Upper lobe of right lung (tissue), 1 donor: ENCODE results near the gene EIF5. TPM values are rescaled to one million over a fixed set of nuclear protein-coding genes. Genes with fewer than 3 reads are reported as not detected.

Experiments used
- ATAC-seq: fragments of 200-7000 bp; cut with Tn5 transposase; one replicate; pipeline ENCODE4 v1.9.1; 2020; ENCODE audit warnings: mild to moderate bottlenecking, moderate library complexity
- DNase-seq: peaks from one replicate; pipeline ENCODE4 v3.0.0-alpha.2; 2020
- H3K27ac ChIP-seq: fragments of 200-600 bp; one replicate; pipeline ENCODE4 v1.8.0; 2022
- H3K27me3 ChIP-seq: fragments of 200-600 bp; one replicate; pipeline ENCODE4 v1.8.0; 2022; ENCODE audit warnings: mild to moderate bottlenecking
- H3K36me3 ChIP-seq: fragments of 200-600 bp; one replicate; pipeline ENCODE4 v1.8.0; 2022
- H3K4me1 ChIP-seq: fragments of 200-600 bp; one replicate; pipeline ENCODE4 v1.8.0; 2022
- H3K4me3 ChIP-seq: fragments of 200-600 bp; one replicate; pipeline ENCODE4 v1.8.0; 2022; ENCODE audit warnings: mild to moderate bottlenecking
- H3K9me3 ChIP-seq: fragments of 200-600 bp; one replicate; pipeline ENCODE4 v1.8.0; 2022
- intact Hi-C: fragments of 100-400 bp; cut with DNase I; formaldehyde crosslinking; loops from one replicate; pipeline ENCODE4 v1.11.0; 2022
- total RNA-seq: library from RNA; stranded (reverse); fragmentation: NEBNext Ultra II Directional; extraction: Animal tissue kit (Norgen Biotek cat#: 25700); gene quantifications from one replicate; pipeline ENCODE4 v1.2.1, GENCODE V29; 2021
- TF ChIP-seq, protein P1 (sequence below): fragments of 200-600 bp; IDR thresholded peaks from one replicate; pipeline ENCODE4 v1.8.0; 2022; ENCODE audit warnings: antibody characterized with exemption
- donor health status: DM: no; HTN: yes; CAD: no; lungs with severe emphysema.

The EIF5 gene
- total RNA-seq, 1 donor from 2014 or later = 245 TPM

DNA sequence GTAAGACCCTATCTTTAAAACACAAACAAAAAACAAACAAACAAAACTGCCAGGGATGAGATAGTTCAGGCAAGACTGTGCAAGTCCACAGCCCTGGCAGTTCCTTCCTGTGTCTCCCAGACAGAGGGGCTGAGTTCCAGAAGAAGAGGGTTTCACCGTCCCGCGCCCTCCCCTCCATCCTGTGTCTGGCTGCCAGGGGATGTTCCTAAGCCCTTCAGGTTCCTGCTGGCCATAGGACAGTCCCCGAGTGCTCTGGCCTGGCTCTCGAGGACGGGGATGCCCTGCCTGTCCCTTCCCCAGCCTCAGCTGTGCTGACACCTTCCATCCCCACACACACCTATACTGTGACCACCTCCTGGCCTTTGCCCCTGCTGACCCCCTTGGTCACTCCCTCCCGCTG is 40.6 kb upstream of the EIF5 start:
- no peak overlapping the region for H3K4me3 ChIP-seq
- DNase-seq (no peak), ATAC-seq (peak; percentile 8)
- intact Hi-C loops = loop anchor here (5.0 to 10.0 kb wide), 2 partner anchors 106 to 189 kb away; no protein-coding TSS in a partner anchor
- no peaks in the 10 kb centered on the region for H3K9me3 ChIP-seq
- no peak overlapping the region for H3K27ac ChIP-seq
- H3K27me3 ChIP-seq = no peaks in the 10 kb centered on the region
- H3K4me1 ChIP-seq = no peaks in the 10 kb centered on the region
- no peaks in the 10 kb centered on the region for H3K36me3 ChIP-seq
- TF ChIP-seq, protein P1, sequence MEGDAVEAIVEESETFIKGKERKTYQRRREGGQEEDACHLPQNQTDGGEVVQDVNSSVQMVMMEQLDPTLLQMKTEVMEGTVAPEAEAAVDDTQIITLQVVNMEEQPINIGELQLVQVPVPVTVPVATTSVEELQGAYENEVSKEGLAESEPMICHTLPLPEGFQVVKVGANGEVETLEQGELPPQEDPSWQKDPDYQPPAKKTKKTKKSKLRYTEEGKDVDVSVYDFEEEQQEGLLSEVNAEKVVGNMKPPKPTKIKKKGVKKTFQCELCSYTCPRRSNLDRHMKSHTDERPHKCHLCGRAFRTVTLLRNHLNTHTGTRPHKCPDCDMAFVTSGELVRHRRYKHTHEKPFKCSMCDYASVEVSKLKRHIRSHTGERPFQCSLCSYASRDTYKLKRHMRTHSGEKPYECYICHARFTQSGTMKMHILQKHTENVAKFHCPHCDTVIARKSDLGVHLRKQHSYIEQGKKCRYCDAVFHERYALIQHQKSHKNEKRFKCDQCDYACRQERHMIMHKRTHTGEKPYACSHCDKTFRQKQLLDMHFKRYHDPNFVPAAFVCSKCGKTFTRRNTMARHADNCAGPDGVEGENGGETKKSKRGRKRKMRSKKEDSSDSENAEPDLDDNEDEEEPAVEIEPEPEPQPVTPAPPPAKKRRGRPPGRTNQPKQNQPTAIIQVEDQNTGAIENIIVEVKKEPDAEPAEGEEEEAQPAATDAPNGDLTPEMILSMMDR = no peak

DNA sequence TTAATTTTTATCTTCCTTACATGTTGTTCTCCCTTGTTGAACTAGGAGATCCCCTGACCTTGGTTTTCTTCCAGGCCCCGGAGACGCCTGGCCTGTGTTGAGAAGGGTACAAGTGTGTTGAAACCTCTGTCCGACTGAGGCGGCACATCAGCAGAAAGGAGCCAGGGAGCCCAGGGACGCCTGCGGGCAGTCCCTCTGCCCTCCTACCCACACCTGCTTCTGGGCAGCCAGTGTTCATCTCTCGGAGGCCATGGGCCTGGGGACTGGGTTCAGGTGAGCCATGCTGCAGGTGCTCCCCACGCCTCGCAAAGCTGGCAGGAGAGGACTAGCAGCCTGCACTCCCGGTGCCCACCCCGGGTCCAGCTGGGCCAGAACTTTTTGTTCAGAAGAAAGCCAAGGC is 39.9 kb upstream of the EIF5 start:
- ATAC-seq = no peak
- no peak overlapping the region for H3K4me3 ChIP-seq
- H3K9me3 ChIP-seq = no peaks in the 10 kb centered on the region
- TF ChIP-seq, protein P1 = no peak
- H3K4me1 ChIP-seq = no peaks in the 10 kb centered on the region
- no peak overlapping the region for H3K27ac ChIP-seq
- H3K27me3 ChIP-seq = no peaks in the 10 kb centered on the region
- intact Hi-C loops = loop anchor here (5.0 to 10.0 kb wide), 2 partner anchors 107 to 189 kb away; no protein-coding TSS in a partner anchor
- peak; percentile 35 for DNase-seq
- H3K36me3 ChIP-seq = no peaks in the 10 kb centered on the region

DNA sequence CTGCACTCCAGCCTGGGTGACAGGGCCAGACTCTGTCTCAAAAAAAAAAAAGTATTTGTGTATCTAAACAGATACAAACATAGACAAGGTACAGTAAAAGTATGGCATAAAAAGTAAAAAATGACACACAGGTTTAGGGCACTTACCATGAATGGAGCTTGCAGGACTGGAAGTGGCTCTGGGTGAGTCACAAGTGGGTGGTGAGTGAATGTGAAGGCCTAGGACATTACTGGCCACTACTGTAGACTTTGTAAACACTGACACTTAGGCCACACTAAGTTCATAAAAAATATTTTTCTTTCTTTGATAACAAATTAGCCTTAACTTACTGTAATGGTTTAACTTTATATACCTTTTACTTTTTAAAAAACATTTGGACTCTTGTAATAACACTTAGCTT is 38.0 kb upstream of the EIF5 start:
- Histone ChIP-seq H3K4me1 (no peaks in the 10 kb centered on the region), H3K27ac (no peak overlapping the region), H3K36me3 (no peaks in the 10 kb centered on the region), H3K4me3 (no peak overlapping the region), H3K9me3 (no peaks in the 10 kb centered on the region), H3K27me3 (no peaks in the 10 kb centered on the region)
- intact Hi-C loops = loop anchor here (10.0 kb wide), 1 partner anchor 191 kb away; no protein-coding TSS in a partner anchor
- DNase-seq (no peak), ATAC-seq (no peak)
- TF ChIP-seq, protein P1 = no peak

- ATAC-seq (no peak), DNase-seq (no peak)
- H3K27me3 ChIP-seq = no peaks in the 10 kb centered on the region
- H3K27ac ChIP-seq = no peak overlapping the region
- intact Hi-C loops = loop anchor here (10.0 kb wide), 1 partner anchor 192 kb away; no protein-coding TSS in a partner anchor
- TF ChIP-seq, protein P1 = no peak
- no peaks in the 10 kb centered on the region for H3K4me1 ChIP-seq
- no peaks in the 10 kb centered on the region for H3K9me3 ChIP-seq
- no peaks in the 10 kb centered on the region for H3K36me3 ChIP-seq
- H3K4me3 ChIP-seq = no peak overlapping the region
Observed at GRCh38 chr14:103296987-103297386, 37.0 kb upstream of the EIF5 start.

DNA sequence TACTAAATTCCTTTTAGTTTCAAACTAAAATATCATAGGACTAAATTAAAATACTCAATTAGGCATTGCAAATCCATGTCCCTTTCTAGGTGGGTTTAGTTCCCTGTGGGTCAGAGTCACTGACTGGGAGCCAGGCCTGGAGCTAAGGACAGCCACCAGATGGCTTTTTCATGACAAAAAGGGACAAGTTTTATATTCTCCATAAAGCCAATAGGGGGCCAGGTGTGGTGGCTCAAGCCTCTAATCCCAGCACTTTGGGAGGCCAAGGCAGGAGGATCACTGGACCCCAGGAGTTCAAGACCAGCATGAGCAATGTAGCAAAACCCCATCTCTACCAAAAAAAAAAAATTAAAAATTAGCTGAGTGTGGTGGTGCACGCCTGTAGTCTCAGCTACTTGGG is 35.4 kb upstream of the EIF5 start:
- intact Hi-C loops = loop anchor here (10.0 kb wide), 1 partner anchor 194 kb away; no protein-coding TSS in a partner anchor
- Histone ChIP-seq H3K27ac (no peak overlapping the region), H3K4me3 (no peak overlapping the region), H3K36me3 (no peaks in the 10 kb centered on the region), H3K27me3 (no peaks in the 10 kb centered on the region), H3K4me1 (no peaks in the 10 kb centered on the region), H3K9me3 (no peaks in the 10 kb centered on the region)
- ATAC-seq (no peak), DNase-seq (no peak)
- TF ChIP-seq, protein P1 = no peak
